Activated T-helper 17 cell treated with anti-CD3 and anti-CD28 coated beads, Interleukin-2, amount 50 U/mL, for 72 hours (primary cell): ENCODE measurements around the gene ZNF428. TPM values are rescaled to one million over a fixed set of nuclear protein-coding genes. Genes with fewer than 3 reads are reported as not detected.

Experiments used
- ATAC-seq: fragments of 150-1000 bp; cut with Tn5 transposase; replicated peaks from 2 replicates; pipeline ENCODE4 v1.10.0; 2021; ENCODE audit warnings: mild to moderate bottlenecking, moderate library complexity
- H3K27ac Mint-ChIP-seq: one replicate; pipeline ENCODE4 v1.8.0; 2022; ENCODE audit warnings: mixed read lengths
- H3K27me3 Mint-ChIP-seq: one replicate; pipeline ENCODE4 v1.8.0; 2022; ENCODE audit warnings: mixed read lengths
- H3K36me3 Mint-ChIP-seq: one replicate; pipeline ENCODE4 v1.8.0; 2022; ENCODE audit warnings: low read depth, mild to moderate bottlenecking, mixed read lengths
- H3K4me1 Mint-ChIP-seq: one replicate; pipeline ENCODE4 v1.8.0; 2022; ENCODE audit warnings: mixed read lengths
- H3K4me3 Mint-ChIP-seq: one replicate; pipeline ENCODE4 v1.8.0; 2022; ENCODE audit warnings: mild to moderate bottlenecking, mixed read lengths
- H3K9me3 Mint-ChIP-seq: one replicate; pipeline ENCODE4 v1.8.0; 2022; ENCODE audit warnings: mixed read lengths
- total RNA-seq, 2 donors: library from RNA; stranded (reverse); gene quantifications; one replicate each; pipeline ENCODE4 v1.2.3, GENCODE V29; 2022

ZNF428 gene, protein sequence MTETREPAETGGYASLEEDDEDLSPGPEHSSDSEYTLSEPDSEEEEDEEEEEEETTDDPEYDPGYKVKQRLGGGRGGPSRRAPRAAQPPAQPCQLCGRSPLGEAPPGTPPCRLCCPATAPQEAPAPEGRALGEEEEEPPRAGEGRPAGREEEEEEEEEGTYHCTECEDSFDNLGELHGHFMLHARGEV
- 10 to 100 TPM; 12.9 to 27.6 TPM for total RNA-seq

DNA sequence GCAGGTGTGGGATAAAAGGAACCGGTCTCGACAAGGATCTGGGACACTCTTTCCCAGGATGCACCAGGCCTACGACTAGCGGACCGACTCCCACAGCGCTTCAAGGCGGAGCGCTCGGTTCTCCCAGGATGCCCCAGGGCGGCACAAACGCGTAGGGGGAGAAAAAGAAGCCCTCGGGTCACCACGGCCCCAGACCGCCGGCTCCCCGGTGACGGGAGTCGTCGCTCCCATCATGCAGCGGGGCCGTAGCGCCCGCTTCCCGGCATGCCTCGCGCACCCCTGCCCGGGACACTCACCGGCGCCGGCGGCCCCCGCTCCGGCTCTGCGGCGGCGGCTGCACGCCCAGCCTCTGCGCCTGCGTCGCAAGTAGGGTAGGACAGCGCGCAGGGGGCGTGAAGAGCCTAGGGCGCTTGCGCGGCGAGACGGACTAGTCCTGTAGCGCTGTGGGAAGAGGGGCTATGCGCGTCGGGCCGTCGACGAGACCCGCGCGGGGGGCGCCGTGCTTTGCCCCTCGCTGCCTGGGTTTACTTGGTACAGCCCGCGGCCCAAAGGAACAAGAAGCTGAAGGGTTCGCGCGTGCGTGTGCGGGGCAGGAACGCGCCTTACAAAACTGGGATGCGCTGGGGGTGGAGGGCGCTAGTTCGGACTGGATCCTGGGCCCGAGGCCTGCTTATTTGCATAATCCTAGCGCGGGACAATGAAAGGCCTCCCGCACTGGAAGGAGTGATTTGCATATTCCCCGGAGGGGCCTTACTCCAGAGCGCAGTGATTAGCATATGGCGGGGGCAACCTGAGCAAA is at the start of gene ZNF428:
Gene ZNF428 (minus strand): TSS at position 368 of the 799 bp plus-strand sequence. CDS start 5,325 bp downstream, outside the sequence.
- ATAC-seq: peak; percentile 92
- Mint-ChIP-seq H3K9me3 (no peaks in the 10 kb centered on the region), H3K4me3 (peak within 1 kb of the TSS; percentile 95), H3K27me3 (no peaks in the 10 kb centered on the region), H3K27ac (peak within 1 kb of the TSS; percentile 97), H3K4me1 (peaks cover 6% of the 10 kb centered on the region), H3K36me3 (peaks cover 7% of the 10 kb centered on the region)

- peak; percentile 87 for ATAC-seq
- peak overlapping the region; percentile 78 for H3K27ac Mint-ChIP-seq
- H3K36me3 Mint-ChIP-seq: peaks cover 52% of the 10 kb centered on the region
- H3K9me3 Mint-ChIP-seq: no peaks in the 10 kb centered on the region
- H3K27me3 Mint-ChIP-seq: no peaks in the 10 kb centered on the region
- peak overlapping the region; percentile 87 for H3K4me3 Mint-ChIP-seq
- H3K4me1 Mint-ChIP-seq: peaks cover 36% of the 10 kb centered on the region
Measured at GRCh38 chr19:43668406-43669109, 49.1 kb upstream of the ZNF428 start.

- no peak for ATAC-seq
- Mint-ChIP-seq H3K4me3 (peak overlapping the region; percentile 87), H3K27me3 (no peaks in the 10 kb centered on the region), H3K9me3 (no peaks in the 10 kb centered on the region), H3K27ac (peak overlapping the region; percentile 78), H3K4me1 (peaks cover 36% of the 10 kb centered on the region), H3K36me3 (peaks cover 53% of the 10 kb centered on the region)
Measured at GRCh38 chr19:43667876-43668405, 48.5 kb upstream of the ZNF428 start.

DNA sequence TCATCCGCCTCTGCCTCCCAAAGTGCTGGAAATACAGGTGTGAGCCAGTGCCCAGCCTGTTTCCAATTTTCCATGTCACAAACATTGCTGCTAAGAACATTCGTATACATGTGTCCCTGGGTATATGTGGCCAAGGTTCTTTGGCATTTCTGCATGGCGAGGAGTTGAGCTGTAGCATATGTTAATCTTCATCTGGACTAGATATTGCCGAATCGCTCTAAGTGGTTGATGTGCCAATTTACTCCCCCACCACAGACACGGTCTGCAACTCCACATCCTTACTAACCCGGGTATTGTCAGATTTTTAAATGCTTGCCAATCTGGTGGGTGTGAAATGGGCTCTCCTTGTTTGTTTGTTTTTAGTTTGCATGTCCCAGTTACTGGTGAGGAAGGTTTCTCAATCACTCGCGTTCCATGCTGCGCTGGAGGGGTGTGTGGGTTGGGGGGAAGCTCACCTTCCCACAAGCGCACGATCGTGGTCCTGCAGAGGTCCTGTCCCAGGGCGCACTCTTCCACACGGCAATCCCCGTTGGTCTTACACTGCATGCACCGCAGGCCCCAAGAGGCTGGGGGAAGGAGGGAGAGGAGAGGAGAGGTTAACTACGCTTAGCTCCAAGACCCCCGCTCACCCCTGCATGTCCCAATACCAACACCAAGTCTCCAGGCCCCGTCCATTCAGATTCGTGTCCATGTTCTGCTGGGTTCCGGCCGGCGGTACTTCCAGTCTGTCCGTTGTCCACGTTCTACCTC is 47.9 kb upstream of the ZNF428 start:
- Mint-ChIP-seq H3K4me1 (peaks cover 36% of the 10 kb centered on the region), H3K4me3 (peak overlapping the region; percentile 87), H3K9me3 (no peaks in the 10 kb centered on the region), H3K36me3 (peaks cover 58% of the 10 kb centered on the region), H3K27ac (no peak overlapping the region), H3K27me3 (no peaks in the 10 kb centered on the region)
- ATAC-seq: no peak

GRCh38 chr19:43664018-43664417 is 44.6 kb upstream of the ZNF428 start:
- Mint-ChIP-seq H3K27ac (peak overlapping the region; percentile 25), H3K36me3 (peaks cover 78% of the 10 kb centered on the region), H3K9me3 (no peaks in the 10 kb centered on the region), H3K4me3 (peak overlapping the region; percentile 39), H3K4me1 (peaks cover 28% of the 10 kb centered on the region), H3K27me3 (no peaks in the 10 kb centered on the region)
- no peak for ATAC-seq

GRCh38 chr19:43662487-43662886 is 43.1 kb upstream of the ZNF428 start:
- no peak overlapping the region for H3K27ac Mint-ChIP-seq

DNA sequence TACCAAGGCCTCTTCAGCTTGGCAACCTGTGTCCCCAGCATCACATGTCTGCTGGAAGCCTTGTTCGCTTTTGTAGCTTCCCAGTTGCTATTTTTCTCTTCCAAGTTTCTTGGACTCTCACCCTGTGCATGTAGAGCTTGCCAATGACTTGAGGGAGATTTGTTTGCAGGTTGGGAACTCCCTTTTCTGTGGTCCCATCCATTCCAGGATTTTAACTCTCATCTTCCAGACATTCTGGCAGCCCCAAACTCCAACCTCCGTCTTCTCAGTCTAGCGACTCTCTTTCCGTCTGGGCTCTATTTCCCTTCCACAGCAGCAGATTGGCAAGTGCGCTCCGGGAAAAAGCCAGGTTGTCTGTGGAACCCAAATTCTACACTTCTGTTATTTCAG is 41.5 kb upstream of the ZNF428 start:
- Mint-ChIP-seq H3K4me1 (peaks cover 22% of the 10 kb centered on the region), H3K36me3 (peaks cover 73% of the 10 kb centered on the region), H3K27ac (no peak overlapping the region), H3K9me3 (peaks cover 4% of the 10 kb centered on the region), H3K27me3 (no peaks in the 10 kb centered on the region), H3K4me3 (no peak overlapping the region)
- no peak for ATAC-seq

More at GRCh38 chr19:43662487-43662886, 43.1 kb upstream of the ZNF428 start:
- no peak overlapping the region for H3K4me3 Mint-ChIP-seq
- H3K36me3 Mint-ChIP-seq: peaks cover 73% of the 10 kb centered on the region
- H3K27me3 Mint-ChIP-seq: no peaks in the 10 kb centered on the region
- ATAC-seq: no peak
- H3K4me1 Mint-ChIP-seq: peaks cover 22% of the 10 kb centered on the region
- peaks cover 1% of the 10 kb centered on the region for H3K9me3 Mint-ChIP-seq

GRCh38 chr19:43660301-43660970 is 41.0 kb upstream of the ZNF428 start:
- Mint-ChIP-seq H3K27me3 (no peaks in the 10 kb centered on the region), H3K4me1 (peaks cover 22% of the 10 kb centered on the region), H3K27ac (no peak overlapping the region), H3K36me3 (peaks cover 75% of the 10 kb centered on the region), H3K4me3 (no peak overlapping the region), H3K9me3 (peaks cover 4% of the 10 kb centered on the region)
- ATAC-seq: no peak

DNA sequence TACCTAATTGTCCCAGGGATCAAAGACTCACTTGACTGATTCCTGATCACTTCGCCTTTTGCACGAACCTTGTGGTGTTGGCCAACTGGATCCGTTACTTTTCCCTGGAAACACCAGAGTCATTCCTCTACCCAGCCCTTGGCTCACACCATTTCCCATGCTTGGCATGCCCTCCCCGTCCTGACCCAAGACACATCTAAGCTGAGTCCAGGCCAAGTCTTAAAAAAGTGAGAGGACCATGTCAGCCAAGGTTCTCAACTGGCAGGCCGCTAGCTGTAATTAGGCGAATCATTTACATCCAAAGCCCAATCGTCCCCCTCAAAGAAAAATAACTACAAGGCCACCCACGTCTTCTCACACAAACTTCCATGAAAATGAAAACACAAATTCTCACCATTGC is 39.1 kb upstream of the ZNF428 start:
- Mint-ChIP-seq H3K27ac (no peak overlapping the region), H3K9me3 (peaks cover 4% of the 10 kb centered on the region), H3K27me3 (no peaks in the 10 kb centered on the region), H3K4me3 (no peak overlapping the region), H3K4me1 (peaks cover 4% of the 10 kb centered on the region), H3K36me3 (peaks cover 75% of the 10 kb centered on the region)
- ATAC-seq: no peak

DNA sequence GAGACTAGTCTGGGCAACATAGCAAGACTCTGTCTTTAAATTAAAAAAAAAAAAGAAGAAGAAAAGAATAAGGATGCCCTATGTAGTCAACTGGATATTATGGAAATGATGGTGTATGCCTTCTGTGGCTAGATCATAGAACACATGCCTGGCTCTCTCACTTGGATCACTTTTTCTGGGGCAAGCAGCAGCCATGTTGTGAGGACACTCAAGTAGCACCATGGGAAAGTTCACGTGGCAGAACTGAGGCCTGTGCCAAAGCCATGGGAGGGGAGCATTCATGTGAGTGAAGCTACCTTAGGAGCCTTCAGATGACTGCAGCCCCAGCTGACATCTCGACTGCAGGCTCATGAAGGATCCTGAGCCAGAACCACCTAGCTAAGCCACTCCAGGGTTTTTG is 38.6 kb upstream of the ZNF428 start:
- H3K36me3 Mint-ChIP-seq: peaks cover 80% of the 10 kb centered on the region
- no peak overlapping the region for H3K4me3 Mint-ChIP-seq
- no peak overlapping the region for H3K27ac Mint-ChIP-seq
- peaks cover 4% of the 10 kb centered on the region for H3K4me1 Mint-ChIP-seq
- H3K27me3 Mint-ChIP-seq: no peaks in the 10 kb centered on the region
- ATAC-seq: no peak
- H3K9me3 Mint-ChIP-seq: peaks cover 4% of the 10 kb centered on the region

GRCh38 chr19:43656436-43656835 is 37.0 kb upstream of the ZNF428 start:
- Mint-ChIP-seq H3K4me3 (no peak overlapping the region), H3K4me1 (peaks cover 4% of the 10 kb centered on the region), H3K9me3 (peaks cover 4% of the 10 kb centered on the region), H3K27me3 (no peaks in the 10 kb centered on the region), H3K36me3 (peaks cover 81% of the 10 kb centered on the region), H3K27ac (no peak overlapping the region)
- no peak for ATAC-seq

- no peak overlapping the region for H3K4me3 Mint-ChIP-seq
- H3K27ac Mint-ChIP-seq: no peak overlapping the region
- peaks cover 3% of the 10 kb centered on the region for H3K4me1 Mint-ChIP-seq
- H3K36me3 Mint-ChIP-seq: peaks cover 80% of the 10 kb centered on the region
- H3K9me3 Mint-ChIP-seq: peaks cover 3% of the 10 kb centered on the region
- H3K27me3 Mint-ChIP-seq: no peaks in the 10 kb centered on the region
- no peak for ATAC-seq
Measured at GRCh38 chr19:43652546-43652874, 33.1 kb upstream of the ZNF428 start.

- Mint-ChIP-seq H3K36me3 (peaks cover 80% of the 10 kb centered on the region), H3K27ac (no peak overlapping the region), H3K9me3 (no peaks in the 10 kb centered on the region), H3K4me1 (no peaks in the 10 kb centered on the region), H3K4me3 (no peak overlapping the region), H3K27me3 (no peaks in the 10 kb centered on the region)
- peak; percentile 44 for ATAC-seq
Measured at GRCh38 chr19:43651758-43652545, 32.5 kb upstream of the ZNF428 start.
